COR-L47 (cell line): ENCODE data around the gene RAB23.

Experiments used
- DNase-seq: peaks from one replicate; lab custom pipeline; 2025; lab: John Stamatoyannopoulos, UW

RAB23 gene

GRCh38 chr6:57180596-57180995 lies 41.5 kb downstream of the RAB23 start:
- DNase-seq = no peak

DNA sequence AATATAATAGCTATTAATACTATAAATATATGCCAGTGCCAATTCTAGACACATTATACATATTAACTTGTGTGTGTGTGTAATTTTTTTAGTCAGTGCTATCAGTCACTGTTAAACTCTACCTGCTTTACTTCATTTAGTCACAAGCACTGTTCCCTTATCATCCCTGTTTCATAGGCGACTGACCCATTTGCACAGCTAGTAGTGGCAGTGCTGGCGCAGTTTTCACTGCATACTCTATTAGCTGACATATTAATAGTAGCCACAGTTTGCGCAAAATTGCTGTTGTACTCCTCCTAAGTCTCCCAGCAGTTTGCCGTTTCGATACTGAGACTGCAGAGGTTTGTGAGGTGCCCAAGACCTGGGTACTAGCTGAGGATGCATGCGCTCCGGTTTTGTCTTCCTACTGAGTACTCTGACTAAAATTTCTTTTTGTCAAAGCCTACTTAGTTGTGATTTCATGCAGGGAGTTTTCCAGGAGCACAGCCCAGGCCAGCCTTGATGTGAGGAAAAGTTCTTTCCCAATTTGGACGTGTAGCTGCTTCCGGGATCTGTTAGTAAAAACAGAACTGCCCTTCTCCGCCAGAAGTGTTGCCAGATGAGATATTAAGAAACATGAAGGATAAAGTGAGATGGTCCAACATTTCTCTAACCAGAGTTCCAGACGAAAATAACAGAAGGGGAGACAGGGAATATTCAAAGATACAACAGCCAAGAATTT lies 44.4 kb downstream of the RAB23 start:
- DNase-seq = no peak

DNA sequence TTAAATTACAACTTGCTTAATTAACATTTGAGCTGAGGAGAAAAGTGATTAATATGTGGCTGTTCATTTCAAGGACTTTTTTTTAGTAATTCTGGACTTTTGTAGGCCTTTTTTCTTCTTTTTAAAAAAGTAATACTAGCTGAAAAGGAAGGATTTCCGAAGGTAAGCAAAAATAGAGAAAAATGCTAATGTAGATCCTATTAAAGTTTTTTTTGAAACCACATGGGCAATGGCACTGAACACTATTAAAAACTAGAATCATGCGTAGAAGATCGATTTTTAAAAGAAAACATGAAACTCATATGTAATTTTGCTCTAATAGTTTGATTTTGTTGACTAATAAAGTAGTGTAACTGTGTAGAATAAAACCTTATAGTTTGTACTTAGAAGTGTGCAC lies 47.6 kb downstream of the RAB23 start:
- no peak for DNase-seq

GRCh38 chr6:57173886-57174510 lies 48.1 kb downstream of the RAB23 start:
- DNase-seq = no peak

DNA sequence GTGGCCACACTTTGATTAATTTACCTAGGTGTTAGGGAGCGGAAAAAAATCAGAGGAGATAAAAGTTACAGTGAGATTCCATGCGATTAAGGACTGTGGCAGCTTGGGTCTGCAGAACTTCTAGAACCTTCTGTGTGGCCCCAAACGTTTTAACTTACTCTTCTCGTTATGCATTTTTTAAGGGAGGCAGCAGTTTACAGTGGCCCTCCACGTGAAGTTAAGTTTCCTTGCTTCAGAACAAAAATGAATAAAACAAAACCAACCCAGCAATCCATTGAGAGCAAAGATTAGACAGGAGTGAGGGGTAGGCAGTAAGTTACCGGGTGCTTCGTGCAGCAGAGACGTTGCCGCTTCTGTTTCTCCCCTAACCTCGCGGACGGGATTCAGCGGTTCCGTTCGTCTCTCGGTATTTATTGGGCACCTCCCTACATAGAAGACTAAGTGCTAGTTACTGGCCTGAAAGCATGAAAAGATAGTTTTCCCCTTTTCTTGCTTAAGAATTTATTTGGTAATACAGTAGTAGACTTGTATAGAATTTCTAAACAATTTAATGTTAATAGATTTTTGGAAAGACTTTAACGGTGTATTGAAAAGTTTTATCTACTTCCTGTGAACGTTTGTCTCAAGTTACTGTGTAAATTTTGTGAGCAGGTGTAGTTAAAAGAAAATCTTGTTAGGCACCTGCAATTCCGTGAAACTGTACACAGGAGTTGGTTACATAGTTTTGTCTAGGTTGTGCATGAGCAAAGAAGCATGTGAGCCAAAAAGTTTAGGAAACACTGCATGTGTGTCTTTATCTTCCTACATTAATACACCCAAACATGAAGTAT lies 48.8 kb downstream of the RAB23 start:
- no peak for DNase-seq

GRCh38 chr6:57172136-57173055 lies 49.7 kb downstream of the RAB23 start, which contains the start of gene BAG2:
Gene BAG2 (plus strand): TSS chr6:57172326. CDS start chr6:57172698, 372 bp downstream.
- peak; percentile 70 for DNase-seq

GRCh38 chr6:57165080-57165479 lies 57.0 kb downstream of the RAB23 start:
- DNase-seq = no peak

DNA sequence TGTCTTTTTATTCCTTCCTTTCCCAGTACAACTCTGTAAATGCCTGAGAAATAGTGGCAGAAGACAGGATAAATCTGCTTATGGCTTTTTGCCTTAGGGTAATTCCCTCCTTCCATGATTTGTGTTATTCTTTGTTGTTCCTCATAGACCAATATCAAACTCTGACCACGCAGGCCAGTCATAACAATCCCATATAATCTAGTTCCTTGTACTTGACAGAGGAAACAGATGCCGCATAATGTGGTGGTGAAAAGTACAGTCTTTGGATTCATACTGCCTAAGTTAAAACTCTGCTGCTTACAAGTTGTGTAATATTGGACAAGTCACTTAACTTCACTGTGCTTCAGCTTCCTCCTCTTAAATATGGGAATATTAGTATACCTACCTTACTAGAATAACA lies 58.2 kb downstream of the RAB23 start:
- DNase-seq = no peak

- DNase-seq = no peak
Measured at GRCh38 chr6:57162516-57162915, 59.6 kb downstream of the RAB23 start.

DNA sequence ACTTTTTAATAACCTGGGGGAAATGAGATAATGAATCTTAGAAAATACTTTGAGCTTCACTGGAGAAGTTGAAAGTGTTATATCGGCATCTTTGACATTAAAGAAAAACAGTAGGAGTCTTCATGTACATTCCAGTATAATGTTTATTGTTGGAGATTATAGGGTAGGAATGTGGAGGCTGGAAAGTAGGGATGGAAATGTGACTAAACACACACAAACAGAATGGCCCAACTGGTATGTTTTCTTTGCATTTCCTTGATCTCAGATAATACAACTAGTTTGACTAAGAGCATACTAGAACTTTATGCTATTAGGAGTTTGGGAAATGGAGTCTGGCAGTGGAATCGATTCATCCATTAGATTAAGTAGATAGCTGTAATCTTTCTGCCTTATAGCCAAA lies 60.1 kb downstream of the RAB23 start:
- no peak for DNase-seq

DNA sequence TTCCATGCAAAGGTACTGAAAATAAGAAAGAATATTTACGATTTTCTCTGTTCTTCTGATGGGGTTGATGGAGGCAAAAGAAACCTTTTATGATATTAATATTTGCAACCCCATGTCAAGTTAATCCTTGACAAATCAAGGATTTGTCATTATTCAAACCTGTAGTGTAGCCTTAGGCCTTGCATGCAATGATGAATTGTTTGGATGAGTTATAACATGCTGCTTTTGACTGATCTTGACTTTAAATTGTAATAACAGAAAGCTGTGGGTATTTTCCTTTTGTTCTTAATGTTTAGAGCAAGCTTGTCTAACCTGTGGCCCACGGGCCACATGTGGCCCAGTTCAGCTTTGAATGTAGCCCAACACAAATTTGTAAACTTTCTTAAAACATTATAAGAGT lies 63.0 kb downstream of the RAB23 start:
- no peak for DNase-seq

- DNase-seq = no peak
Measured at GRCh38 chr6:57158658-57159057, 63.4 kb downstream of the RAB23 start.

GRCh38 chr6:57147955-57148858 lies 73.9 kb downstream of the RAB23 start:
- no peak for DNase-seq

DNA sequence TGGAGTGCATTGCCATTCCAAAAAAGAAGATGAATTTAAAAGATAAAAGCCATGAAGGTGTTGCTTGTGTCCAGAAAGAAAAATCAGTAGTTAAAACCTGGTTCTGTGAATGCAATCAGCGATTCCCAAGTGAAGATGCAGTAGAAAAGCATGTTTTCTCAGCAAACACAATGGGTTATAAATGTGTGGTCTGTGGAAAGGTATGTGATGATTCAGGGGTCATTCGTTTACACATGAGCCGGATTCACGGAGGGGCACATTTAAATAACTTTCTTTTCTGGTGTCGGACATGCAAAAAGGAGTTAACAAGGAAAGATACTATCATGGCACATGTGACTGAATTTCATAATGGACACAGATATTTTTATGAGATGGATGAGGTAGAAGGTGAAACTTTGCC lies 74.7 kb downstream of the RAB23 start:
- no peak for DNase-seq

DNA sequence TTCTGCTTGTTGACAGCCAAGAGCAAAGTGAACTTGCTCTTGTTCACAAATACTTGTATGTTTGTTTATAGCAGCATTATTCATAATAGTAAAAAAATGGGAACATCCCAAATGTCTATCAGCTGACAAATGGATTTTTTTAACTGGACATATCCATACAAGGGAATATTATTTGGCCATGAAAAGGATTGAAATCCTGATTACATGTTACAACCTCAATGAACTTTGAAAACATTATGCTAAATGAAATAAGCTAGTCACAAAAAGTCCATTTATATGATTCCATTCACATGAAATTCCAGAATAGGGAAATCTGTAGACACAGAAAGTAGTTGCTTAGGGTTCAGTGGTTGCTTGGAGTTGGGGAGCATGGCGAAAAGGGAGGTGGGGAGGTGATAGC lies 78.4 kb downstream of the RAB23 start:
- DNase-seq = no peak

GRCh38 chr6:57142178-57142525 lies 80.0 kb downstream of the RAB23 start:
- DNase-seq = no peak

- no peak for DNase-seq
Measured at GRCh38 chr6:57141451-57142177, 80.5 kb downstream of the RAB23 start.

GRCh38 chr6:57138026-57138425 lies 84.1 kb downstream of the RAB23 start:
- DNase-seq = no peak

- DNase-seq = no peak
Measured at GRCh38 chr6:57137350-57137749, 84.8 kb downstream of the RAB23 start.
